K562 (cell line): ENCODE data around the gene MAGIX. TPM values are rescaled to one million over a fixed set of nuclear protein-coding genes. Genes with fewer than 3 reads are reported as not detected.
A peak's percentile ranks its signal among the peaks of the same experiment; 100 is the strongest.

ENCODE experiments used
- CREB5 ChIP-seq: fragments of 250-450 bp; sonication (Bioruptor Pico); IDR thresholded peaks from 2 replicates; pipeline ENCODE4 v1.5.0; 2020; ENCODE audit warnings: mild to moderate bottlenecking
- CTCFL ChIP-seq: IDR thresholded peaks from 2 replicates; pipeline ENCODE4 v1.6.1; 2011; ENCODE audit warnings: borderline replicate concordance, low read depth, mild to moderate bottlenecking, moderate library complexity, low read length; ENCODE audit not compliant: insufficient read depth, poor library complexity, severe bottlenecking
- EGR1 ChIP-seq: fragments of 450-650 bp; conservative IDR thresholded peaks from 2 replicates; pipeline ENCODE4 v1.6.1; 2017; ENCODE audit warnings: mild to moderate bottlenecking
- HNRNPUL1 ChIP-seq: fragments of 200-400 bp; formaldehyde crosslinking; IDR thresholded peaks from 2 replicates; pipeline ENCODE4 v1.6.1; 2017; ENCODE audit warnings: low read length
- HOXB6 ChIP-seq: fragments of 250-450 bp; sonication (Bioruptor Pico); IDR thresholded peaks from 2 replicates; pipeline ENCODE4 v1.5.1; 2022; ENCODE audit warnings: mild to moderate bottlenecking, borderline replicate concordance
- NCOA1 ChIP-seq: fragments of 450-650 bp; IDR thresholded peaks from 2 replicates; pipeline ENCODE4 v1.6.1; 2016; ENCODE audit warnings: low read depth
- NFE2 ChIP-seq: IDR thresholded peaks from 2 replicates; pipeline ENCODE4 v1.6.1; 2014; ENCODE audit warnings: antibody characterized with exemption, low read depth
- RAD51 ChIP-seq: fragments of 450-650 bp; IDR thresholded peaks from 2 replicates; pipeline ENCODE4 v1.7.1; 2016; ENCODE audit warnings: low read depth, mild to moderate bottlenecking, borderline replicate concordance
- SAFB ChIP-seq: fragments of 200-400 bp; formaldehyde crosslinking; IDR thresholded peaks from 2 replicates; pipeline ENCODE4 v1.6.1; 2017; ENCODE audit warnings: low read depth, low read length, borderline replicate concordance
- SAFB2 ChIP-seq: fragments of 200-400 bp; formaldehyde crosslinking; IDR thresholded peaks from 2 replicates; pipeline ENCODE4 v1.6.1; 2018; ENCODE audit warnings: borderline replicate concordance, low read length, low read depth, moderate library complexity; ENCODE audit not compliant: severe bottlenecking
- SFPQ ChIP-seq: fragments of 200-400 bp; formaldehyde crosslinking; IDR thresholded peaks from 2 replicates; pipeline ENCODE4 v1.6.1; 2017; ENCODE audit warnings: mild to moderate bottlenecking, low read depth, low read length, moderate library complexity
- SMARCA5 ChIP-seq: fragments of 450-650 bp; IDR thresholded peaks from 2 replicates; pipeline ENCODE4 v1.6.1; 2016
- SUPT5H ChIP-seq: fragments of 450-650 bp; IDR thresholded peaks from 2 replicates; pipeline ENCODE4 v1.6.1; 2016
- UBTF ChIP-seq, 2 experiments: IDR thresholded peaks; 2 replicates each; pipeline ENCODE4 v1.6.1; 2012; ENCODE audit warnings: improper control_type of control experiment in 2 of 2, low read depth in 2 of 2, low read length in 2 of 2, borderline replicate concordance in 1 of 2
- ZNF586 ChIP-seq: fragments of 450-650 bp; formaldehyde crosslinking; conservative IDR thresholded peaks from 2 replicates; pipeline ENCODE4 v1.4.0; 2020; ENCODE audit warnings: mild to moderate bottlenecking, moderate library complexity
- polyA plus RNA-seq, 8 experiments: library from polyadenylated mRNA; depleted of rRNA in 4 of 8; stranded (reverse) in 5 of 8; unstranded in 3 of 8; fragments of >200 nt; fragmentation: Nextera tagmentation in 2 of 8; fragmentation: Illumina TruSeq in 1 of 8; extraction: Ambion mirVana in 2 of 8; extraction: Trizol in 1 of 8; gene quantifications; 2 replicates each; pipeline versions ENCODE4 v1.2.1 to v1.2.3, GENCODE V29; 2011 to 2014; ENCODE audit warnings: inconsistent platforms in 1 of 8, missing spikeins in 1 of 8
- total RNA-seq, 7 experiments: library from RNA; depleted of rRNA in 6 of 7; stranded (reverse); fragments of >200 nt in 6 of 7; fragmentation: Illumina TruSeq in 2 of 7; extraction: Trizol in 2 of 7; gene quantifications; 2 replicates each; pipeline versions ENCODE4 v1.2.1 to v1.2.3, GENCODE V29; 2011 to 2021; ENCODE audit warnings: low replicate concordance in 1 of 7

The MAGIX gene
- total and polyA plus RNA-seq, 9 of the 15 experiments (the other 6 are each of a cell fraction or from before 2014, with no cell fraction given): 0.08 to 3.5 (median 0.47) TPM

DNA sequence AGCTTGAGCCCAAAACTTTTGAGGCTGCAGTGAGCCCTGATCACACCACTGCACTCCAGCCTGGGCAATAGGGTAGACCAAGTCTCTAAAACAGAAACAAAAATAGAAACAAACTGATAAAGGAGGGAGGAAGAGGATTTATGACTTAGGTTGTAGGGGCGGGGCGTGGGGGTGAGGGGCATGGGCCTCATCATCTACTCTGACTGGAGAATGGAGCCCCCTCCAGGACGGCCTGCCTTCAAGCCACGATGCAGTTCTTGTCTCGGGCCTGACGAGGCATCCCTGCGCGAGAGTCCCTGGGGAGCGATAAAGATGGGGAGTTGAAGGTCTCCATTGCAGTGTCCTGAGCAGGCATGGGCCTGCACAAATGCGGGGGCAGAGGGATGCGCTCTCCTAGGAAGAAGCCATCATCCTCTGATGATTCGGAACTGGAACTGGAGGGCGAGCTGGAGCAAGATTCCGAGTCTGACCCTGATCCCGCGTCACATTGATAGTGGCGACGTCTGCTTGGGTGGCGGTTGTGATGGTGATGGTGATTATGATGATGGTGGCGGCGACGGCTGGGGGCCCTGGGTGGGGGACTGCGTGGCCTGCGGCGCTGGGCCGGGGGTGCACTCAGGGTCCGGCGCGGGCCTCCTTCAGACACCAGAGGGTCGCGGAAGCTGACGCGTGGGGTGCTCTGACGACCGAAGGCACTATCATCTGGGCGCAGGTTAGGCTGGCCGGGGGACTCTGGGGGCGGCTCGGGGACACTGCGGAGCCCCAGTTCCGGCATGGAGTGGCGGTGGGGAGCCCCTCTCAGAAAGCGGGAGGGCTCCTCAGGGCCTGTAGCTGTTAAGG, 13.1 kb downstream of the MAGIX start (continued):
- TF ChIP-seq SAFB (no peak), SFPQ (no peak), ZNF586 (CRISPR knock-in tag) (no peak), NFE2 (no peak), UBTF (IDR thresholded peaks at IDR 0.05; ENCODE audit: borderline replicate concordance in 1 of 2, low read depth in 2 of 2, low read length in 2 of 2) (no peak), RAD51 (no peak), CTCFL (peak; percentile 42), HNRNPUL1 (no peak), HOXB6 (CRISPR knock-in tag) (no peak), EGR1 (peak; percentile 36), NCOA1 (no peak), SMARCA5 (no peak), SUPT5H (no peak; the same call in 1 of the 2 replicates), CREB5 (no peak), SAFB2 (no peak)
